HG02884 (cell line): ENCODE data around the gene CISD3.
"Not testable (repeated sequence)": the region's sequence is repeated elsewhere in the genome, so short reads cannot be mapped to it uniquely, and the experiment has no call there.

Experiments
- ATAC-seq: cut with Tn5 transposase; IDR thresholded peaks from one replicate; pipeline ENCODE4 v1.9.1; 2021; ENCODE audit warnings: mild to moderate bottlenecking, moderate library complexity; ENCODE audit not compliant: unreplicated experiment

CISD3 gene

GRCh38 chr17:38707678-38708351 is 22.3 kb upstream of the CISD3 start:
- ATAC-seq = no peak

- no peak for ATAC-seq
These were observed 20.9 kb upstream of the CISD3 start for GRCh38 chr17:38709104-38709820.

GRCh38 chr17:38709864-38710603 is 20.1 kb upstream of the CISD3 start:
- ATAC-seq = no peak

- no peak for ATAC-seq
These were observed 19.6 kb upstream of the CISD3 start for GRCh38 chr17:38710604-38710962.

GRCh38 chr17:38710985-38711384 is 19.2 kb upstream of the CISD3 start:
- ATAC-seq = no peak

GRCh38 chr17:38711792-38712571 is 18.2 kb upstream of the CISD3 start:
- ATAC-seq = no peak

- no peak for ATAC-seq
These were observed 17.5 kb upstream of the CISD3 start for GRCh38 chr17:38712593-38712992.

- no peak for ATAC-seq
These were observed 16.6 kb upstream of the CISD3 start for GRCh38 chr17:38713456-38714075.

- ATAC-seq = no peak
These were observed 14.8 kb upstream of the CISD3 start for GRCh38 chr17:38715216-38715943.

- no peak for ATAC-seq
These were observed 13.7 kb upstream of the CISD3 start for GRCh38 chr17:38716368-38717005.

- ATAC-seq = no peak
These were observed 12.9 kb upstream of the CISD3 start for GRCh38 chr17:38717139-38717745.

GRCh38 chr17:38719289-38719942 is 10.7 kb upstream of the CISD3 start:
- no peak for ATAC-seq

- ATAC-seq = no peak
These were observed 10.0 kb upstream of the CISD3 start for GRCh38 chr17:38719943-38720641.

GRCh38 chr17:38720941-38721340 is 9.2 kb upstream of the CISD3 start:
- no peak for ATAC-seq

- ATAC-seq = no peak
These were observed 8.3 kb upstream of the CISD3 start for GRCh38 chr17:38721802-38722201.

GRCh38 chr17:38724337-38724988 is 5.7 kb upstream of the CISD3 start:
- ATAC-seq = no peak

GRCh38 chr17:38725066-38725465 is 5.1 kb upstream of the CISD3 start:
- ATAC-seq = no peak

- ATAC-seq = not testable (repeated sequence)
These were observed 4.0 kb upstream of the CISD3 start for GRCh38 chr17:38726145-38726544.
